HG03575 (cell line): ENCODE data around the gene SPATA31D3.
"Not testable (repeated sequence)": the region's sequence is repeated elsewhere in the genome, so short reads cannot be mapped to it uniquely, and the experiment has no call there.

ENCODE experiments used
- ATAC-seq: cut with Tn5 transposase; IDR thresholded peaks from one replicate; pipeline ENCODE4 v1.9.1; 2021; ENCODE audit not compliant: unreplicated experiment, insufficient number of reproducible peaks, low FRiP score; ENCODE audit errors: extremely low read depth

SPATA31D3 gene

GRCh38 chr9:81943393-81943792, at the start of gene SPATA31D3:
SPATA31D3 (plus strand) TSS chr9:81943500; CDS start chr9:81943586, 86 bp downstream.
- not testable (repeated sequence) for ATAC-seq

DNA sequence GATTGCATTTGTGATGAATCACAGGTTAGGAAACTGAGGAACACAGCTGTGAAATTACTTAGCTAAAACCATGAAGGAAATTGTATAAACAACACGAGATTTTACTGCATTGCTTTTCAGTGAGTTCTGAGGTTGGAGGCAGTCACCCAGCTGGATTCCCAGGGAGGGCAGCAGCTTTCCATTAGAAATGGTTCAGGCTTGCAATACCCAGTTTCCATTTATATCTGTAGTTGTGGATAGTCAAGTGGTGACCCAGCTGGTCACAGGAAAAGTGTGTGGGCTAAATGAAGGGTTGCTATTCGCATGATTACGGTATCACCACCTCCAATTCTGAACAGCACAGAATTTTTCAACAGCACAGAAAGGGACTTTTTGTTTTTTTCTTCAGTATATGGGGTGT, 49.4 kb upstream of the SPATA31D3 start:
- ATAC-seq, result no peak

DNA sequence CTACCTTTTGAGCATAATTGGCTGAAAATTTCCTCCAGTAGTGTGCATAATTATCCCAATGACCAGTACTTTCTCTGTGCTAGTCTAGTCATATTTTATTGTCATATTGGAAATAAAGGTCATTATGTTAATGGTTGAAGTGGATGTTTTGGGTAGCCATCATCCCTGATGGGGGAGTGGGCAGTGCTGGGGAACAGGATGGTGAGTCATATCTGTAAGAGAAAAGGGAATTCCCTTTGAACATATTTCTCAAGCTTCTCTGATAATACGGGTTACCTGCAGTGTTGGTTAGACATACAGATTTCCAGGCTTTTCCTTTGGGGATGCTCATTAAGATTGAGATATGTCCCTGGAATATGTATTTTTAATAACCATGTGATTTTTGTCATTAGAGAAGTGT, 48.4 kb upstream of the SPATA31D3 start:
- no peak for ATAC-seq

DNA sequence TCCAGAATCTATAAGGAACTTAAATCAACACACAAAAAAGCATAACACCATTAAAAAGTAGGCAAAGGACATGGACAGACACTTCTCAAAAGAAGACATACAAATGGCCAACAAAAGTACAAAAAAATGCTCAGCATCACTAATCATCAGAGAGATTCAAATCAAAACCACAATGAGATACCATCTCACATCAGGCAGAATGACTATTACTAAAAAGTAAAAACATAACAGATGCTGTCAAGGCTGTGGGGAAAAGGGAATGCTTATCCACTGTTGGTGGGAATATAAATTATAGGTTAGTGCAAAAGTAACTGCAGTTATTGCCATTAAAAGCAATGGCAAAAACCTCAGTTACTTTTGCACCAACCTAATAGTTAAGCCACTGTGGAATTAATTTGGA, 47.2 kb upstream of the SPATA31D3 start:
- no peak for ATAC-seq

DNA sequence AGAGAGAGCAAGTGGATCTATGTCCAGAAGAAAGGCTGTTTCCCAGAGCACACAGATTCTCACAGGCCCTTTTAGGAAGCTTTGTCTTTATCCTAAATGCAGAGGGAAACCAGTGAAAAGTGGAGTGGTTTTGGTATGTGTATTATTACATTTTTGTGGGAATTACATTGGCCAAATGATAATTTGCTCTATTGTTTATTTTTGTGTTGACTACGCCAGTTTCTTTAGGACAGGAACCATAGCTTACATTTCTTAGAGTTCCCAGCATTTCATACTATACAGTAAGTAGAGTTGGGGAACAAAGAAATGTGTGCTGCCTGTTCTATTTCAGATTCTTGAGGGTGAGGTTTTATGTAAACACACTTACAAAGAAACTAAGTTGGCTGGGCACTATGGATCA, 44.4 kb upstream of the SPATA31D3 start:
- ATAC-seq, result no peak

DNA sequence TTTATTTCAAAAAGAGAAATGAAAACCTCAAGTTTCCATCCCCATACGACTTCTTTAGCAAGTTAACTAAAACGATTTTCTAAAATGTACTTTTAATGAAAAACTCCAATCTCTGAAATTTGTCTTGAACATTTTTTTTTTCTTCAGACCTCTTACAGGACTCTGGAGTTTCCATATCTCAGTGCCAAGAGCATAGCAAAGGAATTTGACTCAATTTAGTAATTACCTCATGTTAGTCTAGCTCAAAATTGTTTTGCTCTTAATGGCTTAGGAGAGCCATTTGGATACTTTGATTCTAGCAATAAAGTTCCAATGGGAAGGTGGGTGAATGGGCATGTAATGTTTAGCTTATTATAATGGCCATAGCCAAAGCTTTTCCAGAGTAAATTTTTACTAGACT, 41.1 kb upstream of the SPATA31D3 start:
- ATAC-seq, result no peak

DNA sequence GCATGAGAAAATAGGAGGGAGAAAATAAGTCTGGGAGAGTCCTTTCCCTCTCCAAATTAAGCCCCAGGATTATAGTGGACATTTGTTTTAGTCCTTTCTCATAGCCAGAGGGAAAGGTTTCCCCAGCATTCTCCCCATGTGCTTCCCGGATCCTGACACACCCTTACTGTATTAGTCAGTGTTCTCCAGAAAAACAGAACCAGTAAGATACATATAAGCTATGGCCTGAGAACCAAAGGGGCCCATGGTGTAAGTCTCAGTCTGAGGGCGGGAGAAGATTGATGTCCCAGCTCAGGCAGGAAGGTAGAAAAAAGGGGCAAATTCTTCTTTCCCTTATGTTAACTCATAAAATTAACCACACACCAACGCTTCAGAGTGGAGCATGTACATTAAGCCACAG, 40.7 kb upstream of the SPATA31D3 start:
- no peak for ATAC-seq

DNA sequence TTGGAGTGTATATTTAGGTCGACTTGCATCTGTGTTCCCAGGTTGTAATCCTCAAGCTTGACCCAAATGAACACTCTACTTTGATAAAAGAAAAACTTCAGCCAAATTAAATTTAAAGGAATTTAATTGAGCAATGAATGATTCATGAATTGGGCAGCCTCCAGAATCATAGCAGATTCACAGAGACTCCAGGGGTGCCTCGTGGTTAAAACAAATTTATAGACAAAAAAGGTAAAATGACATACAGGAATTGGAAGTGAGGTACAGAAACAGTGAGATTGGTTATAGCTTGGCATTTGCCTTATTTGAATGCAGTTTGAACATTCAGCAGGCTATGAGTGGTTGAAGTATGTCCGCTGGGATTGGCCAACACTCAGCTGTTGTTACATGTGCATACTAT, 36.6 kb upstream of the SPATA31D3 start:
- no peak for ATAC-seq

GRCh38 chr9:81912135-81912534, 31.2 kb upstream of the SPATA31D3 start:
- ATAC-seq, result no peak

GRCh38 chr9:81915801-81916505, 27.3 kb upstream of the SPATA31D3 start:
- ATAC-seq, result no peak

GRCh38 chr9:81918507-81918906, 24.8 kb upstream of the SPATA31D3 start:
- ATAC-seq, result not testable (repeated sequence)

DNA sequence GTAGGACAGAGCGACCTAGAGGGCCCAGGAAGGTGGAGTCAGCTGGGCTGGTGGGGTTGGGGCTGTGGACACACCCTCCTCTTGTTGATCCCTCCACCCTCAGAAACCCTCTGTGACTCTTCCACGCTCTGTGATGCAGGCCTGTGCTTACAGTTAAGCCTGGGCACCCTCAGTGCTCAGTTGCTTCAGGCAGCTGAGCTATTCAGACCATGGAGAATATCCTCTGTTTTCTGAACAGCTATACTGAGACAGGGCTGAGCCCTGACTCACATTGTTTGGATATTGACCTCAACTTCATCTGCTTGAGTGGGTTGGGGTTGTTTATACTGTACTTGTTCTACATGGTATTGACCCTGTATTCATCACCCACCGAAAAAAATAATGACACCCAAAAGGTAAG, 15.0 kb upstream of the SPATA31D3 start, which contains the start of gene SPATA31D4:
Gene SPATA31D4, plus strand, starts transcription at position 124 of the 400 bp plus-strand sequence. Its CDS starts 86 bp downstream, at position 210.
- ATAC-seq, result not testable (repeated sequence)

DNA sequence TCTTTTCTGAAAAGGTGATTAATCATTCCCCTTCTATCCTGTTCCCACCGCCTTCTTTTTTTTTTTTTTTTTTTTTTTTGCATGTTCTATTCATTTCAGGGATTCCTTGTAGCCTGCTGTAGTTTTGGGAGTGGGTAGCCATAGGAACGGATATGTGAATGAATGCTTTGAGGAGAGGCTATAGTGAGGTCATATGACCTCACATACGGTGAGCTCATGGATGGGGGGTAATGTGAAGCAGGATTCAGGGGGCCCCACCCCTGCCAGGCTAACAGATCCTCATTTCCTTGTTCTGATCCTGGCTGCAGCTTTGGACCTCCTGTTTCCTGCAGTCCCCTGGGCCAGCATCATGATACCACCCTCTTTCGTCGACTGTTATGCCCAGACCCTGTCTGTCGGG, 13.2 kb upstream of the SPATA31D3 start:
- not testable (repeated sequence) for ATAC-seq

DNA sequence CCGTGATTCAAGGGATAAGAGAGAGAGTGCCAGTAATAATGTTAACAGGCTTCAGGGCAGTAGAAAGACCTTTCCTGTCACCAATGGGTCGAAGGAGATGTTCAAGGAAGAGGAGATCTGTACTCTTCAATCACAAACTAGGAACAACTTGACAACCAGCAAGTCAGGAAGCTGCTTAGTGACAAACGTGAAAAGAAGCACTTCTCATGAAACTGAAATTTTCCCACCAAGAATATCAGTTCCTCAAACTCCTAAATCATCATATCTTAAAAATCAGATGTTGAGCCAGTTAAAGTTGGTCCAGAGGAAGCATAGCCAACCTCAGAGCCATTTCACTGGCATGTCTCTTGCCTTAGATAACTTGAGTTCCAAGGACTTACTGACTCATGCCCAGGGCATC, 9.8 kb upstream of the SPATA31D3 start:
- not testable (repeated sequence) for ATAC-seq

DNA sequence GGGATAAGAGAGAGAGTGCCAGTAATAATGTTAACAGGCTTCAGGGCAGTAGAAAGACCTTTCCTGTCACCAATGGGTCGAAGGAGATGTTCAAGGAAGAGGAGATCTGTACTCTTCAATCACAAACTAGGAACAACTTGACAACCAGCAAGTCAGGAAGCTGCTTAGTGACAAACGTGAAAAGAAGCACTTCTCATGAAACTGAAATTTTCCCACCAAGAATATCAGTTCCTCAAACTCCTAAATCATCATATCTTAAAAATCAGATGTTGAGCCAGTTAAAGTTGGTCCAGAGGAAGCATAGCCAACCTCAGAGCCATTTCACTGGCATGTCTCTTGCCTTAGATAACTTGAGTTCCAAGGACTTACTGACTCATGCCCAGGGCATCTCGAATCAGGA, 5.3 kb downstream of the SPATA31D3 start:
- ATAC-seq, result not testable (repeated sequence)

- ATAC-seq, result no peak
Observed at GRCh38 chr9:81953096-81953495, 9.8 kb downstream of the SPATA31D3 start.

- no peak for ATAC-seq
Observed at GRCh38 chr9:81955625-81956024, 12.3 kb downstream of the SPATA31D3 start.

DNA sequence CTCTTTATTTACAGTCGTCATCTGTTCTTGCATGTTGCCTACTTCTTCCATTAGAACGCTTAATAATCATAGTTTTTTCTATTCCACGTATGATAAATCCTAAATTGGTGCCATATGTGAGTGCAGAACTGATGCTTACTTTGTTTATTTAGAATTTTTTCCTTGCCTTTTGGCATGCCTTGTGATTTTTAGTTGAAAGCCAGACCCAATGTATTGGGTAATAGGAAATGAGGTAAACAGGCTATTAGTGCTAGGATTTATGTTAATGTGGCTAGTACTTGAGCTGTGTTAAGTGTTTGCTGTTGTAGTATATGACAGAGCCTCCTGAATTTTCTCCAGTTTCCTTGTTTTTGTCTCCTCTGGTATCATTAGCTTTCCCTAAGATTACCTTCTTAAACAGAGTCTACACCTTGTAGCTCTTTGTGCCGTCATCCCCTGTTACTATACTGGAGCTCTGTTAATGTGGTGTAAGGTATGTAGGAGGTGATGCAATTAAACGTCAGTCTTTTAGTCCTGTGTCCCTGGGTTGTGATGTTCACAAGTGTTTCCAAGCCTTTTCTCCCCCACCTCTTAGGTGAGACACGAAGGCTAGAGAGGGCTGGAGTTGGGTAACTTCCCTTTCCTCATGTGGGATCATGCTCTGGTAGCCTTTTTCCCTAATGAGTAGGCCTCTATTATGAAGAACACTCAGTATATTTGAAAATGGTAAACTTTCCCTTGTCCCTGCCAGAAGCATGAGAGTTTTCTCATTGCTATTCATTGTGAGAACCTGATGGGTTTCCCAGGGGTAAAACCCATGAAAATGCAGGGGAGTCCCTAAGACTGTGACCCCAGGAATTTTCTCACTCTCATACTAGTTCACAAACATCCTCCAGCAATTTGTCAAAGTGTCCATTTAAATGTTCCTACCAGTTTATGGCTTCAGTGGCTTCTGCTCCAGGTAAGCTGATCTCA, 21.2 kb downstream of the SPATA31D3 start:
- no peak for ATAC-seq

- no peak for ATAC-seq
Observed at GRCh38 chr9:81968026-81968425, 24.7 kb downstream of the SPATA31D3 start.

GRCh38 chr9:81969971-81970370, 26.7 kb downstream of the SPATA31D3 start:
- no peak for ATAC-seq
